HG03045 (cell line): ENCODE data around the gene FKBP6.
"Not testable (repeated sequence)": the region's sequence is repeated elsewhere in the genome, so short reads cannot be mapped to it uniquely, and the experiment has no call there.

Experiments
- ATAC-seq: cut with Tn5 transposase; IDR thresholded peaks from one replicate; pipeline ENCODE4 v1.9.1; 2021; ENCODE audit warnings: mild to moderate bottlenecking, moderate library complexity; ENCODE audit not compliant: unreplicated experiment

FKBP6 gene

GRCh38 chr7:73387908-73388414 is 60.0 kb downstream of the FKBP6 start:
- no peak for ATAC-seq

GRCh38 chr7:73391396-73391795 is 63.4 kb downstream of the FKBP6 start:
- ATAC-seq: no peak

GRCh38 chr7:73394422-73394821 is 66.5 kb downstream of the FKBP6 start:
- no peak for ATAC-seq

- ATAC-seq: no peak
Measured at GRCh38 chr7:73395538-73396503, 67.9 kb downstream of the FKBP6 start.

GRCh38 chr7:73397521-73398281 is 69.7 kb downstream of the FKBP6 start:
- no peak for ATAC-seq

GRCh38 chr7:73399185-73400050 is 71.5 kb downstream of the FKBP6 start:
- ATAC-seq: not testable (repeated sequence)

GRCh38 chr7:73404860-73405259 is 76.9 kb downstream of the FKBP6 start:
- not testable (repeated sequence) for ATAC-seq
